Measurements from ENCODE around the gene ARAP2.

Gene ARAP2

DNA sequence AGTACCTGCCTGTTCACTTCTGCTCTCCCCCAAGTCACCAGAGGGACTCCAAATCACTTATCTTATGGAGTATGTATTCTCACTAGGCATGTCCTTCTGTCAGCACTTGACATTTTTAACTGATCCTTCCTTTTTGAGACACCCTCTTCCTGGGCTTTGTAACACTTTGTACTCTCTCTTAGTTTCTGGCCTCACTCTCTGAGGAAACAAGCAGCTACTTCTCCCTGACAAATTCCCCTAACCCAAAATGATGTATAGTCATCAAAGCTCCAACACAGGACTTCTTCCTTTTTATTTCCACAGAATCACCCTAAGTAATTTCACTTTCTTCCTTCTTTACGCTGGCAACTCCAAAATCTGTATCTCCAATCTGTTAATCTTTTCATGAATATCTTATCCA, 101.8 kb downstream of the ARAP2 start:
- TF ChIP-seq CREB1 (IDR thresholded peaks at IDR 0.05; ENCODE audit: low read depth), result no peak
- TF ChIP-seq REST (IDR thresholded peaks at IDR 0.05; ENCODE audit: low read depth), result no peak
- no peak for TF ChIP-seq RAD21 (IDR thresholded peaks at IDR 0.05; ENCODE audit: low read depth)
- TF ChIP-seq FOXM1 (IDR thresholded peaks at IDR 0.05; ENCODE audit: borderline replicate concordance, low read depth), result no peak
- no peak for TF ChIP-seq NFIC (IDR thresholded peaks at IDR 0.05)
- TF ChIP-seq TEAD4 (IDR thresholded peaks at IDR 0.05), result no peak
- TF ChIP-seq EGR1 (IDR thresholded peaks at IDR 0.05), result no peak
- no peak for TF ChIP-seq TCF12 (IDR thresholded peaks at IDR 0.05; ENCODE audit: low read depth)

GRCh38 chr4:36141186-36141585, 103.1 kb downstream of the ARAP2 start:
- TF ChIP-seq YY1 (IDR thresholded peaks at IDR 0.05; ENCODE audit: low read depth), result no peak
- TF ChIP-seq, protein P1, sequence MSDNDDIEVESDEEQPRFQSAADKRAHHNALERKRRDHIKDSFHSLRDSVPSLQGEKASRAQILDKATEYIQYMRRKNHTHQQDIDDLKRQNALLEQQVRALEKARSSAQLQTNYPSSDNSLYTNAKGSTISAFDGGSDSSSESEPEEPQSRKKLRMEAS (IDR thresholded peaks at IDR 0.05), result no peak
- TF ChIP-seq REST (IDR thresholded peaks at IDR 0.05; ENCODE audit: low read depth), result no peak
- no peak for TF ChIP-seq TEAD4 (IDR thresholded peaks at IDR 0.05)
- TF ChIP-seq ZBTB7A (IDR thresholded peaks at IDR 0.05; ENCODE audit: low read depth), result no peak
- TF ChIP-seq, protein P2, sequence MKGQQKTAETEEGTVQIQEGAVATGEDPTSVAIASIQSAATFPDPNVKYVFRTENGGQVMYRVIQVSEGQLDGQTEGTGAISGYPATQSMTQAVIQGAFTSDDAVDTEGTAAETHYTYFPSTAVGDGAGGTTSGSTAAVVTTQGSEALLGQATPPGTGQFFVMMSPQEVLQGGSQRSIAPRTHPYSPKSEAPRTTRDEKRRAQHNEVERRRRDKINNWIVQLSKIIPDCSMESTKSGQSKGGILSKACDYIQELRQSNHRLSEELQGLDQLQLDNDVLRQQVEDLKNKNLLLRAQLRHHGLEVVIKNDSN (IDR thresholded peaks at IDR 0.05), result no peak
- TF ChIP-seq CREB1 (IDR thresholded peaks at IDR 0.05; ENCODE audit: low read depth), result no peak
- no peak for TF ChIP-seq RAD21 (IDR thresholded peaks at IDR 0.05; ENCODE audit: low read depth)
- no peak for TF ChIP-seq FOXM1 (IDR thresholded peaks at IDR 0.05; ENCODE audit: borderline replicate concordance, low read depth)
- TF ChIP-seq TCF12 (IDR thresholded peaks at IDR 0.05; ENCODE audit: low read depth), result no peak
- no peak for TF ChIP-seq NFIC (IDR thresholded peaks at IDR 0.05)
- TF ChIP-seq CEBPB (IDR thresholded peaks at IDR 0.05), result no peak

- TF ChIP-seq TEAD4 (IDR thresholded peaks at IDR 0.05) (no peak), CEBPB (IDR thresholded peaks at IDR 0.05) (no peak), ZBTB7A (IDR thresholded peaks at IDR 0.05; ENCODE audit: low read depth) (no peak), EGR1 (IDR thresholded peaks at IDR 0.05) (no peak), RAD21 (IDR thresholded peaks at IDR 0.05; ENCODE audit: low read depth) (no peak), FOXM1 (IDR thresholded peaks at IDR 0.05; ENCODE audit: borderline replicate concordance, low read depth) (no peak), NFIC (IDR thresholded peaks at IDR 0.05) (no peak), TAF1 (IDR thresholded peaks at IDR 0.05; ENCODE audit: low read depth) (no peak), REST (IDR thresholded peaks at IDR 0.05; ENCODE audit: low read depth) (no peak), YY1 (IDR thresholded peaks at IDR 0.05; ENCODE audit: low read depth) (no peak), EP300 (IDR thresholded peaks at IDR 0.05; ENCODE audit: borderline replicate concordance) (no peak), TCF12 (IDR thresholded peaks at IDR 0.05; ENCODE audit: low read depth) (no peak), CREB1 (IDR thresholded peaks at IDR 0.05; ENCODE audit: low read depth) (no peak)
- TF ChIP-seq, protein P2 (IDR thresholded peaks at IDR 0.05), result no peak
- TF ChIP-seq, protein P1 (IDR thresholded peaks at IDR 0.05), result no peak
Observed at GRCh38 chr4:36140421-36140820, 103.9 kb downstream of the ARAP2 start.

- TF ChIP-seq REST (IDR thresholded peaks at IDR 0.05; ENCODE audit: low read depth), result no peak
- no peak for TF ChIP-seq CREB1 (IDR thresholded peaks at IDR 0.05; ENCODE audit: low read depth)
- TF ChIP-seq, protein P1 (IDR thresholded peaks at IDR 0.05), result no peak
- no peak for TF ChIP-seq NFIC (IDR thresholded peaks at IDR 0.05)
- TF ChIP-seq EGR1 (IDR thresholded peaks at IDR 0.05), result no peak
- no peak for TF ChIP-seq TAF1 (IDR thresholded peaks at IDR 0.05; ENCODE audit: low read depth)
- no peak for TF ChIP-seq YY1 (IDR thresholded peaks at IDR 0.05; ENCODE audit: low read depth)
- TF ChIP-seq, protein P2 (IDR thresholded peaks at IDR 0.05), result no peak
- TF ChIP-seq EP300 (IDR thresholded peaks at IDR 0.05; ENCODE audit: borderline replicate concordance), result no peak
- no peak for TF ChIP-seq TEAD4 (IDR thresholded peaks at IDR 0.05)
- no peak for TF ChIP-seq RAD21 (IDR thresholded peaks at IDR 0.05; ENCODE audit: low read depth)
- no peak for TF ChIP-seq FOXM1 (IDR thresholded peaks at IDR 0.05; ENCODE audit: borderline replicate concordance, low read depth)
- TF ChIP-seq TCF12 (IDR thresholded peaks at IDR 0.05; ENCODE audit: low read depth), result no peak
- no peak for TF ChIP-seq ZBTB7A (IDR thresholded peaks at IDR 0.05; ENCODE audit: low read depth)
- no peak for TF ChIP-seq CEBPB (IDR thresholded peaks at IDR 0.05)
Observed at GRCh38 chr4:36138220-36138619, 106.1 kb downstream of the ARAP2 start.
